ENCODE results near the gene CDC14B. TPM values are rescaled to one million over a fixed set of nuclear protein-coding genes. Genes with fewer than 3 reads are reported as not detected.
"Not testable (repeated sequence)": the region's sequence is repeated elsewhere in the genome, so short reads cannot be mapped to it uniquely, and the experiment has no call there.

CDC14B gene
- total RNA-seq: 41.6 and 48.5 TPM in 2 replicates
- 49.4 and 55.4 TPM in 2 replicates for polyA plus RNA-seq

- peak; percentile 94 to 95 for DNase-seq (ENCODE audit: low read depth in 1 of 2, low spot score in 1 of 2)
- Histone ChIP-seq H3K27ac (peak within 1 kb of the TSS; percentile 86), H3K9me3 (ENCODE audit: low read depth) (no peaks in the 10 kb centered on the region), H3K4me1 (ENCODE audit: low read depth) (peaks cover 24% of the 10 kb centered on the region), H3K36me3 (no peaks in the 10 kb centered on the region), H3K27me3 (no peaks in the 10 kb centered on the region), H3K4me3 (peak within 1 kb of the TSS; percentile 61)
- no peak for TF ChIP-seq CTCF (IDR thresholded peaks at IDR 0.05; ENCODE audit: low read depth, low read length)
Observed at GRCh38 chr9:96619491-96620180, at the start of gene CDC14B. TSS of gene CDC14B (minus strand) at chr9:96619843. CDS start at chr9:96619378, 465 bp downstream.

GRCh38 chr9:96668868-96669534 lies 49.4 kb upstream of the CDC14B start:
- Histone ChIP-seq H3K4me1 (ENCODE audit: low read depth) (no peaks in the 10 kb centered on the region), H3K27me3 (no peaks in the 10 kb centered on the region), H3K27ac (no peak overlapping the region), H3K4me3 (no peak overlapping the region), H3K36me3 (no peaks in the 10 kb centered on the region), H3K9me3 (ENCODE audit: low read depth) (no peaks in the 10 kb centered on the region)
- DNase-seq (ENCODE audit: low read depth in 1 of 2, low spot score in 1 of 2): no peak
- no peak for TF ChIP-seq CTCF (IDR thresholded peaks at IDR 0.05; ENCODE audit: low read depth, low read length)

GRCh38 chr9:96667363-96667728 lies 47.7 kb upstream of the CDC14B start:
- TF ChIP-seq CTCF (IDR thresholded peaks at IDR 0.05; ENCODE audit: low read depth, low read length): no peak
- Histone ChIP-seq H3K4me3 (no peak overlapping the region), H3K36me3 (no peaks in the 10 kb centered on the region), H3K9me3 (ENCODE audit: low read depth) (no peaks in the 10 kb centered on the region), H3K27ac (no peak overlapping the region), H3K27me3 (no peaks in the 10 kb centered on the region), H3K4me1 (ENCODE audit: low read depth) (no peaks in the 10 kb centered on the region)
- no peak for DNase-seq (ENCODE audit: low read depth in 1 of 2, low spot score in 1 of 2)

DNA sequence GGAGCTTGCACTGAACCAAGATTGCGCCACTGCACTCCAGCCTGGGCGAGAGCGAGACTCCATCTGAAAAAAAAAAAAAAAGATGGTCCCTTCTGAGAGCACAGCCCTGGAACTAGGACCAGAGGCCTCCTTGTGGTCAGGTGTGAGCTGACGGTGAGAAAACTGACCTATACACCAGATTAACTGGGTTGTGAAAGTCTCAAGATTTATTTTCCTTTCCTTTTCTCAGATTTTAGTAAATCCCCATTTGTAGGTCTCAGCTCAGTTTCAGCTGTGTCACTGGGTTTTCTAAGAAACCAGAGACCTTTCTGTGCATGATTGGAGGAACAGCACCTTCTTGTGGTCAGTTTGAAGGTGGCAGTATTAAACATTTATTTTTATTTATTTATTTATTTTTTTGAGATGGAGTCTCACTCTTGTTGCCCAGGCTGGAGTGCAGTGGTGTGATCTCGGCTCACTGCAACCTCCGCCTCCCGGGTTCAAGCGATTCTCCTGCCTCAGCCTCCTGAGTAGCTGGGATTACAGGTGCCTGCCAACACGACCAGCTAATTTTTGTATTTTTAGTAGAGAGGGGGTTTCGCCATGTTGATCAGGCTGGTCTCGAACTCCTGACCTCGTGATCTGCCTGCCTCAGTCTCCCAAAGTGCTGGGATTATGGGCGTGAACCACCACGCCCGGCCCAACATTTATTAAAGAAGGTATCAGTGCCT lies 47.2 kb upstream of the CDC14B start:
- not testable (repeated sequence) for H3K36me3 ChIP-seq; H3K4me3 ChIP-seq; H3K27ac ChIP-seq; H3K9me3 ChIP-seq (ENCODE audit: low read depth); H3K27me3 ChIP-seq; H3K4me1 ChIP-seq (ENCODE audit: low read depth)
- DNase-seq (ENCODE audit: low read depth in 1 of 2, low spot score in 1 of 2): peak; percentile 73 to 87
- TF ChIP-seq CTCF (IDR thresholded peaks at IDR 0.05; ENCODE audit: low read depth, low read length): peak; percentile 65

DNA sequence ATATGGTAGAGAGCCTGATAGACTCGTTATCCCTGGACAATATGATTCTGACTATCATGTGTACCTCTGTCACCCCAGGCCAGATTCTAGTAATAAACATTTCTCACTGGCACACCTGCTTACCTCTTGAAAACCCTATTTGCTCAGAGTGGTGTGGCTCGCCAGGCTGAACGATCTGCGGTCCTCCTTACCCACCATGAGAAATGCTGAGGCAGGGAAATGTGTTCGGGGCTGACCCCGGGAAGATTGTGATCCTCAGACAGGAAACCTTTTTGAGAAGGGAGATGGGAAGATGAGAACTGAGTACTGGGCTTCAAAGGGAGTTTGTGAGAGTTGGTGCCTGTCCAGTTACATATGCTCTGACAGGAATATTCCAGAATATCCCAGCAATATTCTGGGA lies 46.1 kb upstream of the CDC14B start:
- Histone ChIP-seq H3K4me3 (no peak overlapping the region), H3K9me3 (ENCODE audit: low read depth) (no peaks in the 10 kb centered on the region), H3K27me3 (no peaks in the 10 kb centered on the region), H3K36me3 (no peaks in the 10 kb centered on the region), H3K4me1 (ENCODE audit: low read depth) (no peaks in the 10 kb centered on the region), H3K27ac (no peak overlapping the region)
- no peak for TF ChIP-seq CTCF (IDR thresholded peaks at IDR 0.05; ENCODE audit: low read depth, low read length)
- DNase-seq (ENCODE audit: low read depth in 1 of 2, low spot score in 1 of 2): no peak
